Left lung (tissue), 10 donors: ENCODE results near the gene BTBD9. TPM values are rescaled to one million over a fixed set of nuclear protein-coding genes. Genes with fewer than 3 reads are reported as not detected.

Experiments
- ATAC-seq: fragments of 200-7000 bp; cut with Tn5 transposase; one replicate; pipeline ENCODE4 v1.9.1; 2020; ENCODE audit warnings: moderate library complexity
- DNase-seq, 4 donors: peaks; one replicate each; pipeline ENCODE4 v3.0.0-alpha.2; 2013 to 2020
- H3K27ac ChIP-seq, 2 donors: fragments of 200-600 bp; sonication (generic) in 1 of 2; one replicate each; pipeline versions ENCODE4 v1.5.0 to v1.8.0; 2020 to 2021
- H3K27me3 ChIP-seq, 2 donors: fragments of 200-600 bp; sonication (generic) in 1 of 2; one replicate each; pipeline versions ENCODE4 v1.5.0 to v1.8.0; 2020 to 2021
- H3K36me3 ChIP-seq, 2 donors: fragments of 200-600 bp; sonication (generic) in 1 of 2; one replicate each; pipeline versions ENCODE4 v1.5.0 to v1.8.0; 2020 to 2021
- H3K4me1 ChIP-seq, 2 donors: fragments of 200-600 bp; one replicate each; pipeline ENCODE4 v1.8.0; 2021
- H3K4me3 ChIP-seq, 2 donors: fragments of 200-600 bp; sonication (generic) in 1 of 2; one replicate each; pipeline versions ENCODE4 v1.5.0 to v1.8.0; 2020 to 2021; ENCODE audit warnings: mild to moderate bottlenecking in 1 of 2
- H3K9me3 ChIP-seq, 2 donors: fragments of 200-600 bp; sonication (generic) in 1 of 2; one replicate each; pipeline versions ENCODE4 v1.5.0 to v1.8.0; 2020 to 2021
- intact Hi-C, 2 donors: fragments of 100-400 bp; cut with DNase I; formaldehyde crosslinking; loops; one replicate each; pipeline versions ENCODE4 v1.11.2 to v1.14.2; 2022
- polyA plus RNA-seq, 6 donors: library from polyadenylated mRNA; unstranded; fragments of 120-200 nt; gene quantifications; one replicate each; pipeline ENCODE4 v1.2.1, GENCODE V29; 2013; ENCODE audit not compliant: insufficient read length in 6 of 6
- total RNA-seq, 2 donors: library from RNA; stranded (reverse); fragmentation: NEBNext Ultra II Directional; extraction: Animal tissue kit (Norgen Biotek cat#: 25700); gene quantifications; one replicate each; pipeline ENCODE4 v1.2.1, GENCODE V29; 2021
- TF ChIP-seq, protein P1 (sequence below), 2 donors: fragments of 200-600 bp; sonication (generic) in 1 of 2; IDR thresholded peaks; one replicate each; pipeline versions ENCODE4 v1.5.0 to v1.8.0; 2021; ENCODE audit warnings: antibody characterized with exemption in 2 of 2
- donor health status: DM: no; HTN: yes; CAD: no.
- donor health status: DM: no; HTN: no; CAD: no.

The BTBD9 gene
- total and polyA plus RNA-seq, 8 donors, result 14.2 to 44.0 (median 16.0) TPM

- no peaks in the 10 kb centered on the region for H3K4me1 ChIP-seq
- TF ChIP-seq, protein P1, sequence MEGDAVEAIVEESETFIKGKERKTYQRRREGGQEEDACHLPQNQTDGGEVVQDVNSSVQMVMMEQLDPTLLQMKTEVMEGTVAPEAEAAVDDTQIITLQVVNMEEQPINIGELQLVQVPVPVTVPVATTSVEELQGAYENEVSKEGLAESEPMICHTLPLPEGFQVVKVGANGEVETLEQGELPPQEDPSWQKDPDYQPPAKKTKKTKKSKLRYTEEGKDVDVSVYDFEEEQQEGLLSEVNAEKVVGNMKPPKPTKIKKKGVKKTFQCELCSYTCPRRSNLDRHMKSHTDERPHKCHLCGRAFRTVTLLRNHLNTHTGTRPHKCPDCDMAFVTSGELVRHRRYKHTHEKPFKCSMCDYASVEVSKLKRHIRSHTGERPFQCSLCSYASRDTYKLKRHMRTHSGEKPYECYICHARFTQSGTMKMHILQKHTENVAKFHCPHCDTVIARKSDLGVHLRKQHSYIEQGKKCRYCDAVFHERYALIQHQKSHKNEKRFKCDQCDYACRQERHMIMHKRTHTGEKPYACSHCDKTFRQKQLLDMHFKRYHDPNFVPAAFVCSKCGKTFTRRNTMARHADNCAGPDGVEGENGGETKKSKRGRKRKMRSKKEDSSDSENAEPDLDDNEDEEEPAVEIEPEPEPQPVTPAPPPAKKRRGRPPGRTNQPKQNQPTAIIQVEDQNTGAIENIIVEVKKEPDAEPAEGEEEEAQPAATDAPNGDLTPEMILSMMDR (IDR thresholded peaks at IDR 0.05), result no peak
- intact Hi-C loops, result no loop called here
- no peak overlapping the region for H3K4me3 ChIP-seq
- no peak overlapping the region for H3K27ac ChIP-seq
- no peaks in the 10 kb centered on the region for H3K9me3 ChIP-seq
- H3K27me3 ChIP-seq, result no peaks in the 10 kb centered on the region
- ATAC-seq, result peak; percentile 44
- DNase-seq, result no peak
- H3K36me3 ChIP-seq, result no peaks in the 10 kb centered on the region
These were observed 222.2 kb downstream of the BTBD9 start for GRCh38 chr6:38417521-38417920.

DNA sequence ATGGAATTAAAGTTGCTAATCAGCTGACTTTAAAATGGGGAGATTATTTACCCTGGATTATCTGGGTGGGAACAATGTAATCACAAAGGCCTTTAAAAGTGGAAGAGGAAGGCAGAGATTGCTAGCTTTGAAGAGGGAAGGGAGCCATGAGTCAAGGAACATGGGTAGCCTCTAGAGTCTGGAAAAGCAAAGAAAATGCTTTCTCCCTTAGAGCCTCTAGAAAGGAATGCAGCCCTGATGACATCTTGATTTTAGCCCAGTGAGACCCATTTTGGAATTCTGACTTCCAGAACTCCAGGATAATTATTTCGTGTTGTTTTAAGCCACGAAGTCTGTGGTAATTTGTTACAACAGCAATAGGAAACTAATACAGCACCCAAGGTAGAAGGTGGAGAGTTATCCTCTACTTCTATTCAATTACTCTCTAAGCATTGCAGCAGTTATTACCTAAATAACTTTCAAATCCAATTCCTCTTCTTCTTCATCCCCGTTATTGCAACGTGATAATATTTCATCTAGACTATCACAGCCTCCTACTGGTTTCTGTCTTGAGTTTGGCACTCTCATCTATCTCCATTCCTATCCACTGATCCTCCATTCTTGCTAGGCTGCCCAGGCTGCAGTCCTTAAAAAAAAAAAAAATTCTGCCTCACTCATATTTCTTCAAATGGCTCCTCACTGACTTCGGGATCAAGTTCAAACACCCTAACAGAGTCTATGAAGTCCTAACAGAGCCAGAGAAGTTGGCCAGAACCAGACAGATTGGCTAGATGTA, 224.3 kb downstream of the BTBD9 start:
- no peak for ATAC-seq
- H3K9me3 ChIP-seq, result no peaks in the 10 kb centered on the region
- H3K4me3 ChIP-seq, result no peak overlapping the region
- intact Hi-C loops, result no loop called here
- no peak overlapping the region for H3K27ac ChIP-seq
- TF ChIP-seq, protein P1 (IDR thresholded peaks at IDR 0.05), result no peak
- H3K36me3 ChIP-seq, result no peaks in the 10 kb centered on the region
- no peaks in the 10 kb centered on the region for H3K27me3 ChIP-seq
- DNase-seq, result no peak
- H3K4me1 ChIP-seq, result no peaks in the 10 kb centered on the region

- intact Hi-C loops, result no loop called here
- TF ChIP-seq, protein P1 (IDR thresholded peaks at IDR 0.05), result no peak
- H3K4me3 ChIP-seq, result no peak overlapping the region
- no peaks in the 10 kb centered on the region for H3K27me3 ChIP-seq
- no peak overlapping the region for H3K27ac ChIP-seq
- DNase-seq, result peak in 1 of 4 donors; percentile 45
- H3K9me3 ChIP-seq, result no peaks in the 10 kb centered on the region
- H3K36me3 ChIP-seq, result no peaks in the 10 kb centered on the region
- ATAC-seq, result peak; percentile 17
- no peaks in the 10 kb centered on the region for H3K4me1 ChIP-seq
These were observed 226.5 kb downstream of the BTBD9 start for GRCh38 chr6:38413102-38413800.

DNA sequence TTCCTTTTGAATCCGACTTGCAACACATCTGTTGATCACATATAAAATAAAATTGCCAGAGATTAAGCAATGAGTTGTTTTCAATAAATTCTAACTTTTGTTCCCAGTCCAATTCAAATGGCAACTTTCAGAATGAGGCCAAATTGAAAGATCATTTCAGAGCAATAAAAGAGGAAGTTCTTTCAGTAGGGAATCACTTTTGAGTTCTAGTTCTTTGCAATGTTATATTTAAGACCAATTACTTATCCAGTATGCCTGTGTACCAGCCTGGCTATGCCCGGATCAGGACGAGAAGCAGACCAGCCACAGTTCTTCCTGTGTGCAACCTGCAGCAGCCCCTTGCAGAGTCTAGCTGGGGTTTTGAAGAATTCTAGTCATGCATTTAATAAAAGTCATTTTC, 232.5 kb downstream of the BTBD9 start:
- peaks cover 0 to 9% of the 10 kb centered on the region in 2 donors for H3K4me1 ChIP-seq
- no peaks in the 10 kb centered on the region for H3K36me3 ChIP-seq
- no peak overlapping the region for H3K4me3 ChIP-seq
- intact Hi-C loops, result no loop called here
- ATAC-seq, result no peak
- H3K27ac ChIP-seq, result no peak overlapping the region
- TF ChIP-seq, protein P1 (IDR thresholded peaks at IDR 0.05), result no peak
- no peaks in the 10 kb centered on the region for H3K9me3 ChIP-seq
- DNase-seq, result no peak
- H3K27me3 ChIP-seq, result no peaks in the 10 kb centered on the region

GRCh38 chr6:38406096-38406495, 233.6 kb downstream of the BTBD9 start:
- TF ChIP-seq, protein P1 (IDR thresholded peaks at IDR 0.05), result no peak
- no peak for ATAC-seq

More at GRCh38 chr6:38406096-38406495, 233.6 kb downstream of the BTBD9 start:
- no peaks in the 10 kb centered on the region for H3K9me3 ChIP-seq
- no peaks in the 10 kb centered on the region for H3K36me3 ChIP-seq
- intact Hi-C loops, result no loop called here
- no peak overlapping the region for H3K27ac ChIP-seq
- H3K4me3 ChIP-seq, result no peak overlapping the region
- peaks cover 0 to 9% of the 10 kb centered on the region in 2 donors for H3K4me1 ChIP-seq
- DNase-seq, result no peak
- H3K27me3 ChIP-seq, result no peaks in the 10 kb centered on the region
